GM19240 (cell line): ENCODE results near the gene PLXDC1.
"Not testable (repeated sequence)": the region's sequence is repeated elsewhere in the genome, so short reads cannot be mapped to it uniquely, and the experiment has no call there.

Source experiments
- DNase-seq: peaks from one replicate; pipeline ENCODE4 v3.0.0; 2011; ENCODE audit warnings: low spot score; ENCODE audit not compliant: insufficient read length

PLXDC1 gene

DNA sequence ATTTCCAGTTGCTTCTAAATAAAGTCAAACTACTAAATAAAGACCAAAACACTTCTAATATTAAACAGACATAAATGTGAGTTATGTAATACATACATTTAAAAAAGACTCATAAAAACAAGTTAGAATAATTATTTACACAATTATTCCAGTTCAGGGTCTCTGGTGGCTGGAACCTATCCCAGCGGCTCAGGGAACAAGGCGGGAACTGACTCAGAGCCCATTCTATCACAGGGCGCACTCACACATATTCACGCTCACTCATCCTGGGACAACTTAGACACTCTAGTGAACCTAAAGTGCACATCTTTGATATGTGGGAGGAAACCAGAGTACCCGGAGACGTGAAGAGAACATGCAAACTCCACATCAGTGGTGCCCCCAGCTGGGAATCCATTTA is 25.0 kb downstream of the PLXDC1 start:
- DNase-seq = no peak

DNA sequence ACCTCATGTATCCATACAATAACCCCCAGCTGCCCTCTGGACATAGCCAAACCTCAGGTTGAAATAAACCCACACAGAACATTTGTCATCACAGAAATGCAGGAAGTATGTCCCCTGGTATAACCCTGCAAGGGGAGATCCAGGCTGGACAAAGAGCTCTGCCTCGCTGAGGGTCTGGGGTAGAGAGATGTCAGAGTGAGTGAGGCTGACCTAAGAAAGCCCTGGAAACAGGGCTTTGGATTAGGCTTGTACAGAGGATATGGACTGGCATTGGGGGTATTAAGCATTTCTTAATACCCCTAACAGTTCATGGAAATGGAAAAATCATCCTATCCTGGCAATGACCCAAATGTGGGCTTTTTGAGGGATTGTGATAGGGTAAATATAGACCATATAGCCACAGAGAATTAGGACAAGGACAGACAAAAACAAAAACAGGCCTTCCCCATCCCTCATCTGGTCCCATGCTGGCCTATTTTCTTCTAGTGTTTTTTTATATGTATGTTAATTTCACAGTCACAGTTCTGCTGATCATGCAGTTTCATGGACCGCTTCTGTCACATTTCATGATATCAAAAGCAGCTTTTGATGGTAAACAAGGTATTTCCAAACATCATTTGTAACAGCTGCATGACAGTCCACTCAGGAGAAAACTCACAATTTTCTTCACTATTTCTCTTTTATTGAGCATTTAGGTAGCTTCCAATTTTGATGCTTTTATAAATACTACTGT is 26.1 kb downstream of the PLXDC1 start:
- DNase-seq = no peak

DNA sequence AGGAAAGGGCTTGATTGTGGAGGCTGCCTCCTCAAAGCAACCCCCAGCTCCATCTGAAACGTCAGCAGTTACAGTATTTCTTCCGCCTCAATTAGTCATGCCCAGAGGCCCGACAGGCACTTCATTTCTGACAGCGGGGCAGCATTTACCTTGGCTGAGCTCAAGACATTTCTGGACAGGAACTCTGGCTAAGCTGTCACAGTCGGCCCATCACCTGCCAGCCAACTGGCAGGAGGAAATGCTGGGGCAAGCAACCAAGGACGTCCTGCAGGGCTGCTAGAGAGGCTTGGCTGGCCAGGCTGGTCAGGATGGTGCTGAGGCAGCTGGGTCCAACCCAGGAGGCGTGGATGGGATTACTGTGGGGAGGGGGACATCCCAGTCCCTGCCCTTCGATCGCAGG is 27.8 kb downstream of the PLXDC1 start:
- no peak for DNase-seq

DNA sequence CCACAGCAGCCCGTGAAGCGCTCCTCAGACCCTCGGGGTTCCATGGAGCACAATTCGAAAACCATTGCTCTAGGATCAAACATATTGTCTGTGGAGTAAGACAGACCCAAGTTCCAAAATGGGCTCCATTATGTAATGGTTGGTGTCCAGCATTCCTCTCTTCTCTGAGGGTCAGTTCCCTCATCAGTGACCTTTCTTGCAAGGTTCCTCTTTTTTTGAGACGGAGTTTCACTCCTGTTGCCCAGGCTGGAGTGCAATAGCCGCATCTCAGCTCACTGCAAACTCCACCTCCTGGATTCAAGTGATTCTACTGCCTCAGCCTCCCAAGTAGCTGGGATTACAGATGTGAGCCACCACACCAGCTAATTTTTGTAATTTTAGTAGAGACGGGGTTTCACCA is 28.4 kb downstream of the PLXDC1 start:
- DNase-seq = no peak

DNA sequence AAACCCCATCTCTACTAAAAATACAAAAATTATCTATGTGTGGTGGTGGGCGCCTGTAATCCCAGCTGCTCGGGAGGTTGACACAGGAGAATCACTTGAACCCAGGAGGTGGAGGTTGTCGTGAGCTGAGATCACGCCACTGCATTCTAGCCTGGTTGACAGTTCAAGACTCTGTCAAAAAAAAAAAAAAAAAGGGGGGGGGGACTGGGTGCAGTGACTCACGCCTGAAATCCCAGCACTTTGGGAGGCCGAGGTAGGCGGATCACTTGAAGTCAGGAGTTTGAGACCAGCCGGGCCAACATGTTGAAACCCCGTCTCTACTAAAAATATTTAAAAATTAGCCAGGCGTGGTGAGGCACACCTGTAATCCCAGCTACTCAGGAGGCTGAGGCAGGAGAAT is 29.5 kb downstream of the PLXDC1 start:
- DNase-seq = not testable (repeated sequence)

DNA sequence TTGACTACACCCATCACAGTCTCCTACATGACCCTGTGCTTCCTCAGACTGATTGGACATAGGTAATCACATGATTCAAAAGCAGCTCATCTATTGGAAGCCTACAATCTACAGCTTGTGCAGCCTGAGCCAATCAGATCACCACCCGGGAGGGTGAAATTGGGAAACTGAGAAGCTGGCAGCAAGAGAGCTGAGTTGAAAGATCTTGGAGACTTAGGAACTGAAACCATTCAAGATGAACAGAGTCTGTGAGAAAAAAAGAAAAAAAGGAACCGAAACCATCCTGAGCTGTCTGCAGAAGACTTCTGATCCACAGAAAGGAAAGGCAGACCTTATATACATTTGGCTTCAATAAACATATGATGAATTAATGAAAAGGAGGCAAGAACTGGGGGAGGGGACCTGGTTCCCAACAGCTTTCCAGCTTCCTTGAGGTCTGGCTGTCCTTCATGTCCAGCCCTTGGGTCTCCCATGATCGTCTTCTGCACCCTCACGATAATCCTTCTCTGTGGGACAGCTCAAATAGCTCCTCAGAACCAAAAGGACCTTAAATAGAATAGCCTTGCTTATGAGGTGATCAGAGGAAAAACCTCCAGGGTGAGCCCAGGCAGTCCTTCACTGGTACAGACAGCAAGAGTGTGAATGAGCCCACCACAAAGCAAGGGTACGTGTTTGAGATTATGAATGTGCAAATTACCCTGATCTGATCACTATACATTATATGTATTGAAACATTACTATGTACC is 32.6 kb downstream of the PLXDC1 start:
- DNase-seq = peak; percentile 61

DNA sequence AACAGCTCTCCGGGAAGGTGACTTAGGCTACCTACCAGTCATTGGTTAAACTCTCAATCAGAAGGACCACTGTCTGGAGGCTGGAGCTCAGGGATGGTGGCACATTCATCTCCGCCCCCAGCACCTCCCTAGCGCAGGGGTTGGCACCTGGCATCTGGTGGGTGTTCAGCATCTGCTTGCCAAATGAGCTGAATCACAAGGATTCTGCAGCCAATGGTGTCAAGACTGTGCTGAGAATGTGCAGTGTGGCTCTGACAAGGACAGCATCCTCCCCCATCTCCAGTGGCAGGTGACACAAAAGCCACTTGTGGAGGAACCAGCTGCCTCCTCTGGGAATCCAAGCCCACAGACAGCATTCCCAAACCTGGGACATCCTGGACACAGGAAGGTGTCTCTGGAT is 35.2 kb downstream of the PLXDC1 start:
- no peak for DNase-seq

DNA sequence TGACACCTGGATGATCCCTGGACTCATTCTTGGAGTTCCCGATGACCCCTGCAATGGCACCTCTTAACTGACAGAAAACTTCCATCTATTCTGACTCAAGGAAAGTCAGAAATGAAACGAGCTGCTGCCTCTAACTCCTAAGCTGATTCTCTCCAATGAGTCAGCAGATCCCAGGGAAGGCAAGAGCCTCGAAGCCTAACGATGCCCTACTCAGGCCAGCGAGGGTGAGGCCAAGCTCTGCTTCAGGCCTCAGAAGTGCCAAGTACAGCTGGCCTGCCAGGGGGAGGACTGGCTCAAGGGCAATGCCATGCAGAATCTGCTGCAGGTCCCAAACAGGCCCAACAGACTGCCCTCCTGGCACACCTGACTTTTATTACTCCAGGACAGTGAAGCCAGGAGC is 36.3 kb downstream of the PLXDC1 start:
- DNase-seq = no peak

DNA sequence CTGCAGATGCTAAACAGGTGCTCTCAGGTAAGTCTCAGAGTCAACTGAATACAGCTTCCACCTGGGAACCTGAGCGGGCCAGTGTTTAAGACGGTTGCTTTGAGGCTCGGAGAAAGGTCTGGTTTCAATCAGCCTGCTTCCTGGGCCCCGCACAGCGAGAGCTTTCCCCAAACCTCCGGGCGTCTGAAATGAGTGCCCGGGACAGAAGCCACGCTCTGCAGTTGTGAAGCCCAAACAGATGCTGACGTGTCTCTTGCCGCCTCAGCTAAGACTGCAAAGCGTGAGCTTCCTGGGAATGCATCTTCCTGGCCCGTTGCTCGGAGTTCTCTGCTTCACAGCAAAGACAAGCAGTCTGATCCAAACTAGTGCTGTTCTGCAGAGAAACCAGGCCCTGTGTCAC is 36.7 kb downstream of the PLXDC1 start:
- no peak for DNase-seq

DNA sequence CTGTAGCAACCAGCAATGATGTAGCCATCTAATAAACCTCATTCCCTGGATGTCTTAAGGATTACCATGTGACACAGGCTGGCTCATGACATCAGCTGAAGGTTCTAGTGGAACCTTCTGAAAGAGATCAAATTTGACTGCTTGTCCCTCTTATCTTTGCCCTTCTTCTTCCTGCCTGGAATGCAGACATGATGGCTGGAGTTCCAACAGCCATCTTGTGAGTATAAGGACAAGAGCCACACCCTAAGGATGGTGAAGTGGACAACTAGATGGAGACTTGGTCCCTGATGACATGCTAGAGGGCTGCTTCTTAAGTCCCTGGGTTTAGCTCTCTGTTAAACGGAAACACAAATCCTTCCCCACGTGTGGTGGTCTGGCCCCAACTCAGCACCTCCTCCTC is 37.6 kb downstream of the PLXDC1 start:
- no peak for DNase-seq

DNA sequence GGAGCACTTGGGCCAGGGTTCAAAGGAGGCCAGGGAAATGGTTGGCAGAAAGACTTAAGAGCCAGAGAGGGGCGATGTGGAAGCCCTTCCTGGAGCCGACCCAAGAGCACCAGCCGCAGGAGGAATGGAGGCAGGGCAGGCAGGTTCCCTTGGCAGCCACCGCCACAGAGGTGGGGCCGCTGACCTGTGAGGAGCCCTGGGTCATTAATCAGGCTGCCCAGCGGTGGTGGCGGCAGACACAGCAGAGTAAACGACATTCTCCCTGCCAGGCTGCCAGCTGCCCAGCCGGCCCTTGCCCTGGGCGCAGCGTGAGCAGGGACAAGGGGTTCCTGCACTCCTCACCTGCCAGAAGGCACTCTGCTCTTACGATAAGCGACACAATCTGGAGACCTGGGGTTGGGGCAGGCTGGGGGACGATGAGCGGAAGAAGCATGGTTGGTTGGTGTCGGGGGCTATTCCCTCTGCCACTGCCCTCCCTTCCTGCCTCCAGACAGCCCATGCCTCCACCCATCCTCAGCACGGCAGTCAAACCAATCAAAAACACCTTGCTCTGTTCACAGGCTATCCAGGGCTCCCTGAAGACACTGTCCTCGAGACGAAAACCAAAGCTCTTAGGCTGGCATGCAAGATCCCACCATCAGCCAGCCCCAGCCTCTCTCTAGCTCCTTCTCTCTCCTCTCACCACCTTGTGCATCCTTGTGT is 40.9 kb downstream of the PLXDC1 start:
- no peak for DNase-seq

DNA sequence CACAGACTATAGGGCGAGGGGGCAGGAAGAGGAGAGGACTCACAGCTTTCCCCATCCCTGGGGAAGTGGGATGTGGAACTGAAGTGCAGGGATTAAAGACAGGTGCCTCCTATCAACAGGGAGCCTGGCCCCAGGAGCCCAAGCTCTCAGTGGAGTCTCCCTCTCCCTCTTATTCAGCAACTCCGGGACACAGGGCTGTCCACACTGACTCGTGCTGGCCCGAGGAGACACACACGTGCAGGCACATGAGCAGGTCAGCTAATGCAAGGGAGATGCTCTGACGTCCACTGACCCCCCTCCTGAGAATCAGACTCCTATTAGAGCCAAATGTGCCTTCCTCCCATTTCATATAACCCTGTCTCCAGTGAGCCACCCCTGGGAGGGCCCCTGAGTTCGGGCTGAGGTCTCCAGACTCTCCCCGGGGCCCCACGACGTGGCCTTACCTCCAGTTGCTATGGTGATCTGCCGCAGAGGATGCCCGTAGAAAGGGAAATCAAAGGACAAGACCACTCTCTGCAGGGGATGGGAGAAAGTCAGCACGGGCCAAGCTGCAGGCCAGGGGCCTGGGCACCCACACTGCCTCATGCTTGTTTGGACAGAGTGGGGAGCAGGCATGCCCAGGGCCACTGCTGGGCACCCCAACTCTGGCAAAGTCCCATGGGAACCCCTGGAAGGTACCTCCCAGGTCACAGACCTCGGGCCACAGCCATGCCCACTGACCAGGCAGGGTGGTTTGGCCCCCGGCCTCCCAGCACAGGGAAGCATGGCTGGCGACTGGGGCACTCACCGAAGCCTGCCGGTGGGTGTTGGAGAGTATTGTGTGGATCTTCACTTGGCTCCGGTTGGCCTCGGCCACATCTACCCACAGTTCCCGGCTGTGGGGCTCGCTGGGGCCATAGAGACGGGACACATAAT is 42.7 kb downstream of the PLXDC1 start:
- DNase-seq = no peak

DNA sequence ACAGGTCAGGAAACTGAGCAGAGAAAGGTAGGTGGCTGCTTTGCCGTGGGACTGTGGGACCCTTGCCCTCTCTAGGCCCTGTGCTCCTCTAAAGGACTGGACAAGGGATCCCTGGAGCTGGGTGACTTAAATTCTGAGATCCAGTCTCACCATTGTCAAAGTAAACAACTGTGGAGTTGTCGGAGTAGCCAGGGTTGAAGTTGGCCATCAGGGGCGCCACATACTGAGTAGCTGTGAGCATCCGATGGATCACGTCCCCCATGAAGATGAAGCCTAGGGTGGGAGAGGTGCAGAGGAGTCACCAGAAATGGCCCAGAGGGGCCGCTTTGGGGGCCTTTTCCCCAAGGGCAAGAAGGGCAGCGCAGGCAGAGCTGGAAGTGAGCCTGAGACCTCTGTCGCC is 43.5 kb downstream of the PLXDC1 start:
- no peak for DNase-seq

DNA sequence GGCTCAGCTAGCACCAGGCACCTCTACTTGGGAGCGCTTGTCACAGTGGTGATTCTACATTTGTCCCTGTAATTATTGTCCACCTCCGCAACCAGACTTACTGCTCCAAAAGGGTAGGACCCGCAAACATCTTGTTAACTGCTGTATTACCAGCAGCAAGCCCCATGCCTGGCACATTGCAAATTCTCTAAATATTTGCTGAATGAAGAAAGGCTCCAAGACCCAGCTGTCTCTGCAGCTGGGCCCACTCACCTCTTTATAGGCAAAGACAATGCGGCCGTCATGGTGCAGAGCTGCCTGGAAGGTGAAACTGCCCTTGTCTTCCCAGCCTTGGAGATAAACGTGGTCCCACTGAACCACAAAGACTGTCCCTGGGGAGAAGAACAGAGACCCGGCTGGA is 44.3 kb downstream of the PLXDC1 start:
- DNase-seq = no peak

DNA sequence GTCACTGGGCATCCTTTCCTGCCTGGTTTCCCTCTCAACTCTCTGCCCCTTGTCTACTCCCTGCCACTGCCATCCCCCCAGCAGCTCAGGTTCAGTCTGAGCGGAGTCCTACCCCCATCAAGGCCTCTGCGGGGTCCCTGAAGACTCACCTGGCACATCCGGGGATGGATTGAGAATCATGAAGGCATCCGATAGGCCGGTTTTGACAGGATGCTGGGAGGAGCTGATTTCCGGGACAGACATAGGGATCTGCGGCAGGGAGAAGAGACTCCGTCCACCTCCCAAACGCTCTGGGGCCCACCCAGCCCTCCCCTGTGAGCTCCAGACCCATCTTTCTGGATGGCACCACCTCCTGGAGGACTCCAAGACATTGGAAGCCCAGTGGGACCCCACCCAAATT is 45.7 kb downstream of the PLXDC1 start:
- DNase-seq = no peak

DNA sequence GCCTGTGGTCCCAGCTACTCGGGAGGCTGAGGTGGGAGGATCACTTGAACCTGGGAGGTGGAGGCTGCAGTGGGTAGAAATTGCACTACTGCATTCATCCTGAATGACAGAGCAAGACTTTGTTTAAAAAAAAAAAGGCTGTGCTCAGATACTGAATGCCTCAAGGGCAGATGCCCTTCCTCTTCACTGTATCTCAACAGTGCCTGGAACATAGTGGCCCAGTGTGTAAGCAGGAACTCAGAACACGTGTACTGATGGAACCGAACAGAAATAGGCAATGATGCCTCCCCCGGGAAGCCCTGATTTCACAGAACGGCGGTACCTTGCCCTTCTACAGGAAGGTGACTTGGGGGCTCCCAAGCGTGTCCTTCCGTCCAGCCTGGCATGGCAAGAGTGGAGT is 46.8 kb downstream of the PLXDC1 start:
- DNase-seq = no peak

DNA sequence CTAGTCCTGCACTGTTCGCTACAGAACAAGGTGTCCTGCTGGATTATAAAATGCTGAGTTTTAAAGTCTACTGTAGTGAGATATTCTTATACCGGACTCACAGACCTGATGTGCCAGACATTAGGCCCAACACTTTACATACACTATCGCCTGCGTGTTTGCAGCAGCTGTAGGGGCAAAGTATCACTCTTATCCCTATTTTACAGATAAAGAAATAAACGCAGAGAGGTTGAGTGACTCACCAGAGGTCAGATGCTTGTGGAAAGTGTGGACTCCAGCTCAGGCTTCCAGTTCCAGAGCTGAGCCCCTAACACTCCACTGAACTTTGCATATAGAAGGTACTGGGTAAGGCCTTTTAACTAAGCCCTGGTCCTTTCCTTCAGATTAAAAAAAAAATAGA is 47.4 kb downstream of the PLXDC1 start:
- DNase-seq = no peak

DNA sequence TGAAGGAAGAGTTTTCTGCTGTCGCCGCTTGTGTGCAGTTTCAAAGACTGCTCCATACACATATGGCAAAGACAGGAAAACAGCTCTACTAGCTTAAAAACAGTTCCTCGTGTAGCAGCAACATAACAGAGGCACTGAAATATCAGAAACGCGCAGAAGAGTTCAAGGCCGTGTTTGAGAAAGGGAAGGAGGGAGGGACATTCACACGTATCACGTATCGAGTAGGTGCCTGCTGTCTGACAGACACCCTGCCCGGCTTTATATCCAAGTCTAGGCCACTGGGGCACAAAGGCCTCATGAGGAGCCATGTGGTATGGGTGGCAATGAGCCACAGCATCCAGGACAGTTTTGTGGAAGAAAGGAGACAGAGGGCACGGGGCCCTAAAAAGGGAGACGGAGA is 50.3 kb downstream of the PLXDC1 start:
- DNase-seq = no peak

DNA sequence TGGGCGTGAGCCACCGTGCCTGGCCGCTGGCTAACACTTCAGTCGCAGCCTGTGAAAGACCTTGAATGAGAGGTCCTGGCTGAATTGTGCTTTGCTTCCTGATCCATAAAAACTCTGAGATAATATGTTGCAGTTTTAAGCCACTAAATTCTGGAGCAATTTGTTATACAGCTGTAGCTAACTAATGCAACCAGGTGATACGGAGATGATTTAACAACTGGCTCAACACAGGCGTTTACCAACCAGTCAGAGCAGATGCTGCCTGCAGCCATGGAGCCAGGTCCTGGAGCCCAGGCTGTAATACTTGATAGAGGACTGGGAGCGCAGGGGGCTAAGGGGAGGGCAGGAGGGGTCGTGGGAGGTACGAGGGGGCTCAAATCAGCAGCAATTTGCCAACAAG is 50.9 kb downstream of the PLXDC1 start:
- no peak for DNase-seq

DNA sequence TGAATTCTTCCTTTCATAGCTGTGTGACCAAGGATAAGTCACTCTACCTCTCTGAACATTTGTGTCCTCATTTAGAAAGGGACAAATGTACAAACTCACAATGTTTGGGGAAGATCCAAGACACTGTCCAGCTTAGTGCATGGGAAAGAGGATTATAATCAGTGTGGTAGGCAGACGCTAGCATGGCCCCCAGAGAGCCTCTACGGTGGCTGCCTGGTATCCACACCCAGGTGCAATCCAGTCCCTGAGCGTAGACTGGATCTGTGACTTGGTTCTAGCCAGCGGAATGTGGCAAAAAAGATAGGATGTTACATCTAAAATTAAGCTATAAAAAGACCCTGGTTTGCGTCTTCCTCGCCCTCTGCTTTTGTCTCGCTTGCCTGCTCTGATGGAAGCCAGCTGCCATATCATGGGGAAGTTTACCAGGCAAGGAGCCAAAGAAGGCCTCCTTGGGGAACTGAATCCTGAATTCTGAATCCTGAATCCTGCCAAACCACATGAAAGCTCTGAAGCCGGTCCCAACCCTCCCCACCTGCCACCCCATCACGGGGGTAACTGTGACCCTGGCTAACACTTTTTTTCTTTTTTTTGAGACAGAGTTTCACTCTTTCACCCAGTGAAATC is 51.7 kb downstream of the PLXDC1 start:
- DNase-seq = no peak

DNA sequence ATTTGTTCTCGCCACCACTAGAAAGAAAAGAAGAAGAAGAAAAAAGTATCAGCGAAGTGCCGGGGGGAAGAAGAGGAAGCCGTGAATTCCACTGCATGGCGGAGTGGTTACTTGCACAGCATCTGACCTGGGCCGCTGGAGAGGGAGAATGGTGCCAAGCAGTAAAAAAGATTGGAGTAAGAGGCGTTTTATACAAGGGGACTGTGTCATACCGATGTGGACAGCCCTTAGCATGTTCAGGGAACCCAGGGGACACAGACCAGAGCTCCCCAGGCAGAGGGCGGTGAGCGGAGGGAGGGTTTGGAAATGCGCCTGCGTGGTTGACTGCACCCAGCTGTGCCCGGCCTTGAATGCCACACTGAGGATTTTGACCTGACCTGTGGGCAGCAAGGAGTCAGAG is 52.8 kb downstream of the PLXDC1 start:
- DNase-seq = no peak
